H1 (cell line): ENCODE measurements around the gene DAAM1.

ENCODE experiments used
- CBX5 ChIP-seq: fragments of 300-800, 300-1000 bp; sonication (generic); IDR thresholded peaks from 2 replicates; pipeline ENCODE4 v1.7.1; 2016; ENCODE audit warnings: antibody characterized with exemption, low read length, low read depth
- CEBPB ChIP-seq: IDR thresholded peaks from 2 replicates; pipeline ENCODE4 v1.6.1; 2012; ENCODE audit warnings: low read depth, low read length
- FOSL1 ChIP-seq: IDR thresholded peaks from 2 replicates; pipeline ENCODE4 v1.6.1; 2011; ENCODE audit warnings: mild to moderate bottlenecking, low read depth, low read length, moderate library complexity; ENCODE audit not compliant: insufficient read depth
- GABPA ChIP-seq: IDR thresholded peaks from 2 replicates; pipeline ENCODE4 v1.6.1; 2011; ENCODE audit warnings: mild to moderate bottlenecking, low read length, moderate library complexity, borderline replicate concordance; ENCODE audit not compliant: insufficient read depth
- NANOG ChIP-seq: IDR thresholded peaks from 2 replicates; pipeline ENCODE4 v1.6.1; 2011; ENCODE audit warnings: low read length, low read depth, mild to moderate bottlenecking, inconsistent platforms; ENCODE audit not compliant: insufficient read depth, poor library complexity, severe bottlenecking
- POLR2A ChIP-seq, 2 experiments: IDR thresholded peaks; 1 replicate in 1 of 2; 2 replicates in 1 of 2; pipeline ENCODE4 v1.6.1; 2011; ENCODE audit warnings: low read depth in 2 of 2, low read length in 2 of 2, mild to moderate bottlenecking in 2 of 2; ENCODE audit errors: control extremely low read depth in 1 of 2
- RFX5 ChIP-seq: IDR thresholded peaks from 2 replicates; pipeline ENCODE4 v1.6.1; 2011; ENCODE audit warnings: low read depth, low read length, improper control_type of control experiment, borderline replicate concordance
- RXRA ChIP-seq: IDR thresholded peaks from 2 replicates; pipeline ENCODE4 v1.6.1; 2011; ENCODE audit warnings: low read depth, mild to moderate bottlenecking, low read length, moderate library complexity; ENCODE audit not compliant: insufficient read depth
- SIX5 ChIP-seq: IDR thresholded peaks from 2 replicates; pipeline ENCODE4 v1.6.1; 2011; ENCODE audit warnings: mild to moderate bottlenecking, low read depth, low read length
- SRF ChIP-seq: IDR thresholded peaks from 2 replicates; pipeline ENCODE4 v1.6.1; 2011; ENCODE audit warnings: mild to moderate bottlenecking, low read depth, low read length, moderate library complexity
- TCF12 ChIP-seq: IDR thresholded peaks from 2 replicates; pipeline ENCODE4 v1.6.1; 2011; ENCODE audit warnings: low read depth, mild to moderate bottlenecking, low read length
- TEAD4 ChIP-seq: IDR thresholded peaks from 2 replicates; pipeline ENCODE4 v1.6.1; 2012; ENCODE audit warnings: low read depth, low read length, inconsistent platforms, mixed read lengths
- TF ChIP-seq, protein P1 (sequence below): IDR thresholded peaks from 2 replicates; pipeline ENCODE4 v1.6.1; 2012; ENCODE audit warnings: low read length, inconsistent platforms
- TF ChIP-seq, protein P2 (sequence below), 3 experiments: IDR thresholded peaks; 1 replicate in 2 of 3; 2 replicates in 1 of 3; pipeline versions ENCODE4 v1.5.1 to v1.6.1; 2011; ENCODE audit warnings: low read length in 3 of 3, mild to moderate bottlenecking in 3 of 3, inconsistent platforms in 2 of 3, low read depth in 1 of 3, moderate library complexity in 1 of 3; ENCODE audit not compliant: insufficient read depth in 1 of 3; ENCODE audit errors: control extremely low read depth in 1 of 3

DNA sequence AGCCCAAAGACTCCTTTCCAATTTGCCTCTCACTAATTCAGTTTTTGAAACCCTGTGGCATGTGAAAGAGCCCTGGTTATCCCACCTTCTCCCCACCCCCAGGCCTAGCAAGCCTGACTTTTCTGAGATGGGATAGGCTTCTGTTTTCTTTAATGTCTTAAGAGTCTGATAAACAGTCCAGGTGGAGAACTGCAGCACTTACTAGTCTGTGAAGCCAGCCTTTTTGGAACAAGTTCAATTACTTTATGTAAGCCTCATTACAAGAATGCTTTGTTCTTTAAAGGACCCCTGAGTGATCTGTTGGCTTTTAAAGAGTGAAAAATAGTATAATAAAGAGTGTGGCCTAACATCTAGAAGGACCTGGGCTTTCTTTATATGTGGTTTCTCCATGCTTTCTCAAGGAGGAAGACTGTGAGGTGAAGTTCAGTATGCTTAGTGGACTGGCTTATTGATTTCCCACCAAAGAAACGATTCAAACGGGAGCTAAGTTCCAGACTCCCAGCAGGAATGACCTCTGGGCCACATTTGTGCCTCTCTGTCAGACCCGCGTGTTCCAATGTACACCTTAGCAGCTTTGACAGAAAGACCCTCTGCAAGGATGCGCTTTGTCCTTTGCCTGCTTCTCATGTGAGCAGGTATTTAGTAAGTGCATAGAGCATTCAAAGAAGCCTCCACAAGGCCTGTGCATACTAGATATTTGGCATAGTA is 129.5 kb downstream of the DAAM1 start:
- TF ChIP-seq, protein P1, sequence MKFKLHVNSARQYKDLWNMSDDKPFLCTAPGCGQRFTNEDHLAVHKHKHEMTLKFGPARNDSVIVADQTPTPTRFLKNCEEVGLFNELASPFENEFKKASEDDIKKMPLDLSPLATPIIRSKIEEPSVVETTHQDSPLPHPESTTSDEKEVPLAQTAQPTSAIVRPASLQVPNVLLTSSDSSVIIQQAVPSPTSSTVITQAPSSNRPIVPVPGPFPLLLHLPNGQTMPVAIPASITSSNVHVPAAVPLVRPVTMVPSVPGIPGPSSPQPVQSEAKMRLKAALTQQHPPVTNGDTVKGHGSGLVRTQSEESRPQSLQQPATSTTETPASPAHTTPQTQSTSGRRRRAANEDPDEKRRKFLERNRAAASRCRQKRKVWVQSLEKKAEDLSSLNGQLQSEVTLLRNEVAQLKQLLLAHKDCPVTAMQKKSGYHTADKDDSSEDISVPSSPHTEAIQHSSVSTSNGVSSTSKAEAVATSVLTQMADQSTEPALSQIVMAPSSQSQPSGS: no peak
- TF ChIP-seq NANOG (no peak), GABPA (no peak), CEBPB (no peak), FOSL1 (no peak), TEAD4 (no peak), SRF (no peak), RFX5 (no peak), CBX5 (no peak), SIX5 (no peak), TCF12 (no peak), POLR2A (IDR thresholded peaks at IDR 0.05; ENCODE audit: control extremely low read depth in 1 of 2, low read depth in 2 of 2, low read length in 2 of 2) (no peak), RXRA (no peak)
- TF ChIP-seq, protein P2, sequence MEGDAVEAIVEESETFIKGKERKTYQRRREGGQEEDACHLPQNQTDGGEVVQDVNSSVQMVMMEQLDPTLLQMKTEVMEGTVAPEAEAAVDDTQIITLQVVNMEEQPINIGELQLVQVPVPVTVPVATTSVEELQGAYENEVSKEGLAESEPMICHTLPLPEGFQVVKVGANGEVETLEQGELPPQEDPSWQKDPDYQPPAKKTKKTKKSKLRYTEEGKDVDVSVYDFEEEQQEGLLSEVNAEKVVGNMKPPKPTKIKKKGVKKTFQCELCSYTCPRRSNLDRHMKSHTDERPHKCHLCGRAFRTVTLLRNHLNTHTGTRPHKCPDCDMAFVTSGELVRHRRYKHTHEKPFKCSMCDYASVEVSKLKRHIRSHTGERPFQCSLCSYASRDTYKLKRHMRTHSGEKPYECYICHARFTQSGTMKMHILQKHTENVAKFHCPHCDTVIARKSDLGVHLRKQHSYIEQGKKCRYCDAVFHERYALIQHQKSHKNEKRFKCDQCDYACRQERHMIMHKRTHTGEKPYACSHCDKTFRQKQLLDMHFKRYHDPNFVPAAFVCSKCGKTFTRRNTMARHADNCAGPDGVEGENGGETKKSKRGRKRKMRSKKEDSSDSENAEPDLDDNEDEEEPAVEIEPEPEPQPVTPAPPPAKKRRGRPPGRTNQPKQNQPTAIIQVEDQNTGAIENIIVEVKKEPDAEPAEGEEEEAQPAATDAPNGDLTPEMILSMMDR (IDR thresholded peaks at IDR 0.05; ENCODE audit: control extremely low read depth in 1 of 3, insufficient read depth in 1 of 3, low read depth in 1 of 3, low read length in 3 of 3): no peak
